RCC 7860 (cell line): ENCODE results near the gene TXNRD3.

ENCODE experiments used
- DNase-seq: peaks from one replicate; pipeline ENCODE4 v3.0.0-alpha.2; 2015; ENCODE audit warnings: low spot score
- FAIRE-seq: peaks from 2 replicates; lab custom pipeline; 2012; peaks lifted over from hg19 to GRCh38; lab: Jason Lieb, UNC

The TXNRD3 gene

DNA sequence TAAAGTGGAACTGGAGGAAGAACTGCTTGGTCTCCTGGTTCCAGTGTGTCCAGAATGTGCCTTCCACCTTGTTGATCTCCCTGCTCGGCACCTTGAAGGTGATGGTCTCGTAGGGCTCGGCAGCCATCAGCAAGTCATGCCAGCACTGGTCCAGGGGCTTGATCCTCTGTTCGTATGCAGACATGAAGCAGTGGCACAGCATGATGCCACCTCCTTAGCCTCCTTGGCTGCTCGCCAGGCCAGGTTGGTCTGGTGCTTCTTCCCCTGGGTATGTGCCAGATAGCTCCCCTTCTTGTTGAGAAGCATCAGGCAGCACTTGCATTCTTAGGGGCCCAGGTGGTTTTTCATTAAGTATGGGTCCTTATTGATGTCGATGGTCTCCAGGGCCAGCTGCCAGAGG lies 17.8 kb upstream of the TXNRD3 start:
- FAIRE-seq (no peak), DNase-seq (no peak)

DNA sequence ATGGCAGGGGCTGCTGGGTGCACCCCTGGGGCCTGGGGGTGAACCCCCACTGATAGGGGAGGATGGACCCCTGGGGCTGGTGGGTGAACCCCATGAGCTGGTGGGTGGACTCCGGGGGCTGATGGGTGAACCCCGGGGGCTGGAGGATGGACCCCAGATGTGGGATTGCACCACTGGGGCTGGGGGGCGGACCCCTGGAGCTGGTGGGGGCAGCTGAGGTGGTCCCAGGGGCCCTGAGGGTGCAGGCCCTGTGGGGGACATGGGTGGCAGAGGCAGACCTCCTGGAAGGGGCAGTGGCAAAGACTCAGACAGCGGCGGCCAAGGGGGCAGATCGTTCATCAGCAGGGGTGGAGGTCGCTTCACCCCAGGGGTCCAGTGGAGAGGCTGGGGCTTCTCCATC lies 17.4 kb upstream of the TXNRD3 start:
- no peak for FAIRE-seq

DNA sequence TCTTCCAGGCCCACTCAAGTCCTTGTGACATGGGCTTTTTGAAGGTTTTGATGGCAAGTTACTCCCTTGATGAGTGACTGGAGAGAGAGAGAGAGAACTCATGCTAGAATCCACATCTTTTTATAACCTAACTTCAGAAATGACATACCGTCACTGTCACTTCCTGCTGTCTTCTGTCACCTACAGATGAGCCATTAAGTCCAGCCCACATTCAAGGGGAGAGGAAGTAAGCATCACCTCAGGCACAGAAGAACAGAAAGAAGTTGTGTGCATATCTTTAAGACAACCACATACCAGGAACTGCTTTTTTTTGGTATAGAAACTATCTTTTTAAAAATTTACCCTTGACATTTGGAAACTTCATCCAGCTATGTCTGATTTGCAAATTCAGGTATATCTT lies 16.6 kb upstream of the TXNRD3 start:
- FAIRE-seq (no peak), DNase-seq (no peak)

More for the DNA sequence above, 17.4 kb upstream of the TXNRD3 start:
- DNase-seq, result no peak

DNA sequence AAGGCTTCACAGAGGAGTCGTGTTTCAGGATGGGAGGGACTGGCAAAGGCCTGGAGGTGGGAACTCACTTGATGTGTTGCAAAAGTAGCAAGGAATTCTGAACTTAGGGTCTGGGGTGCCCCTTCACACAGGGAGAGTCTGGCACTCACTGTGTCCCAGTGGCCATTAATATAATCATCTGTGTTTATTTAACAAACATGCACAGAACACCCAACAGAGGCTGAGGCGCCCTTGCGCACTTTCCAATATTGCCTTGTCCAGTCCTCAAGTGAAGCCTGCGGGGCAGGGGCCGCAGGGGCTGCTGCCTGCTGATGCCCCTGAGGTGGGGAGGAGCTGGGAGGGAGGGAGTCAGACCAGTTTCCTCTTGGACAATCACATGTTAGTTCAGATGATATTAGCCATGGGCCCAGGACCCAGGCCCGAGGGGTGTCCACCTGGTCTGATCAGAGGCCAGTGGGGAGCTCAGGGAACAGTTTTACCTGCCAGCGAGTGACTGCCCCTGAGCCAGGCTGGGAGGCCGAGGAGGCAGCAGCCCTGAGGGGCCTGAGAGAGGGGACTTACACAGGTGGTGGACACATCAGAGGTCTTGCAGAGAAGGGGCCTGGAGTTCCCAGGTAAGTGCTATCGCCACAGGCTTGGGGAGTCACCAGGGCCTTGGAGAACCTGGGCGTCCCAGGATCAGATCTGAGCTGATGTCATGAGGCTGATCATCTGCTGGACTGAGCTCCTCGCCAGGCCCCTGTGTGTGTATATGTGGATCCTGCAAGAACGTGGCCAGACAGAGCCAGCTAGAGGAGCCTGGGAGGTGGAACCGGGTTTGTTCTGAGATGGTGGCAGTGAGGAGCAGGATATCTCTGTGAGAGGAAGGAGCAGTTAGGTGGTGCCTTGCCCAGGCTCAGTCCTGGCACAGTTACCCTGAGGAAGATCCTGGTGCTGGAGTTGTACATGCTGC lies 13.8 kb upstream of the TXNRD3 start:
- FAIRE-seq (no peak), DNase-seq (no peak)

DNA sequence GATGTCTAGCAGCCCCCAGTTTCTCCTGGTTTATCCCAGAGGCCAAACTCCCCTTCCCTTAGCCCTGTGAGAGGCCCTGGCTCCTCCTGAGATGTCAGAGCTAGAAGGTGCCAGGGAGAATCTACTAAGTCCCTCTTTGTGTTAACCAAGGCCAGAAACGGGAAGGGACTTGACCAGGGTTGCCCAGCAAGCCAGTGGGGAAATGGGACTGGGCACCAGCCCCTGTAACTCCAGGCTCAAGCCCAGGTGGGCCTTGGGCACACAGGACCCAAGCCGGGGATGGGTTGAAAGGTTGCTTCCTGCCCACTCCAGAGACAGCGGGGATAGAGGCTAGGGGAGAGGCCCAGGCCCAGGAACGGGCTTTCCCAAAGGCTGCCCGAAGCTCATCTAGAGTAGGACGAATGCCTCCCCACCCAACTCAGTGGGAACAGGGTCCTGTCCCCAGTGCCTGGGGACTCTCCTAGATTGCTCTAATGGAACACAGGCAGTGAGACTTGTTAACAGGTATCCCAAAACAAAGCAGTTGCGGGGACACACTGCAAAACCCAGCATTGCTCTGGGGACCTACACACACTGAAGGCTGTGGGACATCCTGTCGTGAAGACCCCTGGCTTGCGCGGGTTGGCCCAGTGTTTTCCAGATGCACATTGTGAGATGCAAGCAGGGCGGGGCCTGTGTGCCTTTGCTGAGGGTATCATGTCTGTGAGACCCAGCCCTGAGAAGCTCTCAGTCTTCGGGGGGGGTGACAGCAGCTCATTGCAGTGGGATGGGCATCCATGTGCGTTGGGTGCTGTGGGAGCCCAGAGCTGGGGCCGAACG lies 12.9 kb upstream of the TXNRD3 start:
- FAIRE-seq, result no peak
- DNase-seq, result no peak

DNA sequence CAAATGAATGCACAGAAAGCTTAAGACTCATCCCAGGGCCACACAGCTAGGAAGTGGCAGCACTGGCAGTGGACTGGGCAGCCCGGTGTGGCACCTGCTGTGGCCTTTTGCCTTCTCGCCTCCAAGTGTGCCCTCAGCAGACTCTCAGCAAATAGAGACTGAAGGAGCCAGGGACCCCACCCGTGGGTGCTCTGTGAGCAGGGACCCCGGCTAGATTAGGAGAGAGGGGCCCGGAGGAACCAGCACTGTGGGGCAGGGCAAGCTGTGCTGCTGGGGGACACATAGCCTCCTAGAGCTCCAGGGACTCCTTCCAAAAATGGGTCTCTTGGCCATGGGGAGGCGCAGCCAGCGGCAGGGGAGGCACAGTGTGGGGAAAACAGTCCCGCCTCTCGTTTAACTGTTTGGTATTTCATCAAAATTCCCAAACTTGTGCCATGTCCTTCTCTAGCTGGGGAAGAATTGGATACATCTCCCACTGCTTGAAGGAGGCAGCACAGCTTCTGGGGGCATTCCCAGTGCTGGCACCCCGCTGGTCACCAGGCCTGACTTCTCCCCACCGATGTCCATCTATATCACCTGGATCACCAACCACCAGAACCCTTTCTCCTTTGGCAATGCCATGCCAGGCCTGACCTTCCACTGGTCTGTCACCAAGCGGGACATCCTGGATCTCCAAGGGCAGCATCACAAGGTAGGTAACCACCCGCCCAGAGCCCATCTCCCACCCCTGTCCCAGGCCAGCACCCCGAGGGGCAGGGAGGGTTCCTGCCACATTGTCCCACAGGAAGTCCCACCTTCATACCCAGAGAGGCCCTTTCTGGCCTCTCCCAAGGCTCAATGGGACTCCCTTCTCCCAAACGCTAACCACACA lies 12.0 kb upstream of the TXNRD3 start:
- FAIRE-seq, result no peak

DNA sequence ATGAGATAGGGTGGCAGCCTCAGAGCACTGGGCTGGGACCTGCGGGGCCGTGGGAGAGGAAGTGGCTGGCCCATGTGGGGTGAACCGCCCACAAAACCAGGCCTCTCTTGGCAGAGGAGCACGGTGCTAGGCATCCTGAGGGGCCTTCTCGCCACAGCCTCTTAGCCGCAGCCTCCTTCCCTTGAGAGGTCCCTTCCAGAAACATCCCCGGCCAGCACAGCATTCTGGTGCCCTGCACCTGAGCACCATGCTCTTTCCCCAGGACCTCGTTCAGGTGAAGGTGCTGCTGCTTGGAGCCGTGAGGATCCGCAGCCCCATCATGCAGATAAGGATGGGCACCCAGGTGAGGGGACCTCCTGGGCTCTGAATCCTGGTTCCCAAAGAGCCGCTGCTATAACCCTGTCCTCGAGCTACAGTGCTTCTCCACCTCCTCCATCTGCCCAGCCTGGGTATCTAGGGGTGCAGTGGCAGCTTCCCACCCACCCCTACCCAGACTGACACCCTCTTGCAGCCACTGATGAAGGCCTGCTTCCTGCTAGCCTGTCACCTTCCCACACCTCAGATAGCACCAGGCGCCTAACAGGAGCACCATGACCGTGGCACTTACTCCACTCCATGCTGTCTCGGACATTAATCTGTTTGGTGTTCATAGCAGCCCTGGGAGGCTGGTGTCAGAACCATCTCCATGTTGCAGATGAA lies 11.2 kb upstream of the TXNRD3 start:
- no peak for DNase-seq
- FAIRE-seq, result no peak

More for the DNA sequence above, 12.0 kb upstream of the TXNRD3 start:
- no peak for DNase-seq

DNA sequence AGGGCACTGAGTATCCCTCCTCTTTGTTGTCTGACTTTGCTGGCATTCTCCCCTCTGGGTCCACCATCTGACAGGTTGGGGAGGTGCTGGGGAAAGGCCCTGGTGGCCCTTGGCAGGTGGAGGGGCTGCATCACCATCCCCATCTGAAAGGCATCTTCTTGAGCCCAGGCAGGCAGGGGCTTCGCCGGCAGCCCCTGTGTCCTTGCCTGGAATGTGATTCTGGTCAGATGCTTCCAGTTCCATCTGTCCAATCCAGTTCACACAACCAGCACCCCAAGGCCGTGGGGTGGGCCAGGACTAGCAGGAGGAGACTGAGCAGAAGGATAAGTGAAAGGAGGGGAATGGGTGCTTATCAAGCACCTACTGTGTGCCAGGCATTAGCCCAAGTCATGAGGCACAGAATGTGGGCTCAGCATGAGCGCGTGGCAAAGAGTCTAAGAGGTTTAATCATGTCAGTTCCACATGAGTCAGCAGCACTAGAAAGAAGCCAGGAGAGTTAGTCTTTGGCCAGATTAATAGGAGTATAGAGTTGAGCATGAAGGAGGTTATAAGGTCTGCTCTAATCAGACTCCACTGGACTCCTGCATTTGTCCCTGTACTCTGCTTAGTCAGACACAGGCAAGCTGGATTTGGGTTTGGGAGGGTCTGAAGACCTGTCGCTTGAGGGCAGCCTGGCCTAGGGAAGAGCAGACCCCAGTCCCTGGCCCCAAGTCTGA lies 10.5 kb upstream of the TXNRD3 start:
- DNase-seq (no peak), FAIRE-seq (no peak)

DNA sequence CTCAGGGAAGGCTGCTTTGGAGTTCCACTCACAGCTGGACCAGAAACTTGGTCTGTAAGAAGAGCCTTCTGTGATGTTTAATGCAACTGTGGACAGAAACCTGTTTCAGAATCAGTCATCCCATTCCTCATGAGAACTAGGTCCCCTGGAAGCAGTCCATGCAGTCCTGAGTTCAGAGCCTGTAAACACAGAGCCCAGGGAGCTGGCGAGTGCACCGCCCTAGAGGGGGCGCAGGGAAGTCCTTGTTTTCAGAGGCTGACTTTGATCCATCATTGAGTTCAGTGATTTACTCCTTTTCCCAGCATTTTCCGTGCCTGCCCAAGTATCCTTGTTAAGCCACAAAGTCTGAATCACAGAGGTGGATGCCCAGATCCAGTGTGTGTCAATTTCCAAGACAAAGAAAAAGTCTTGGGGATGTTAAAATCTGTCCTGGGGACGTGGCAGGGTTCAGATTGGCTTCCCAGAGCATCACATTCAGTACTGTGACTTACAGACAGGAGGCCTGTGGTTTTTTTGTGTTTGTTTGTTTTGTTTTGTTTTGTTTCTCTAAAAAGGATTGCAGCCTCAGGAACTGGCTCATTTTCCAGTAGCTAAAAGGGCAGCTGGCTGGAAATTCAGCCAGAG lies 9.8 kb upstream of the TXNRD3 start:
- no peak for DNase-seq
- no peak for FAIRE-seq

DNA sequence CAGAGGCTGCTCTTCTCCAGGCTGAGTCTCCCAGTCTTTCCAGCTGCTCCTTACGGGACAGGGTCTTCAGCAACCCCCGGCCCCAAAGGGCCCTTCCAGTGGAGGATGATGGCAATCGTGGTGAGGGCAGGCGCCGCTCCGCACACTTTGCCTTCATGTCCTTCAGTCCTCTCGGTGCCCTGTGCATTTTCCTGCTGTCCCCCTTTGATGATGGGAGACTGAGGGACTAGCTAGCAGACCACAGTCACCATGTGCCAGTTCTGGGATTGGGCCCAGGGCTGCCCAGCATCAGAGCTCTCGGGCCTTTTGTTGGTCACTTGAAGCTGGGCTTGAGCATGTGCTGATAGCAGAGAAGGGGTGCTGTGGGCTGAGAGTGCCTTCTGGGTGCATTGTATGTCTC lies 8.8 kb upstream of the TXNRD3 start:
- FAIRE-seq (no peak), DNase-seq (no peak)

DNA sequence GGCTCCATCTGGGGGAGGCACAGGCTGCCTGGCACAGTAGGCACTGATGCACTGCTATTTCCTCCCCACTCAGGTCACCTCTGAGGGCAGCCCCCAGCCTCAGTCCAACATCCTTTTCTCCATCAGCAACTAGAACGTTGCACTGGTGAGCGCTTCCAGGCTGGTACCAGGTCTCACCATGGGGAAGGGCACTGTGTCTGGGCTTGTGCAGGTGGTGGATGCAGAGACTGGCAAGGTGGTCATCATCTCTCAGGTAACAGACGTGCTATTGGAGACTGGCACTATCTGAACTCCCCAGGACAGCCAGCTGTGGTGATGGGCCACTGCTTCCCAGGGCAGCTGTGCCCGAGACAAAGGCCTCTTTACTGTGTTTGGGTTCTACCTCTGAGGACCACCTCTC lies 8.3 kb upstream of the TXNRD3 start:
- FAIRE-seq, result no peak
- DNase-seq, result no peak

DNA sequence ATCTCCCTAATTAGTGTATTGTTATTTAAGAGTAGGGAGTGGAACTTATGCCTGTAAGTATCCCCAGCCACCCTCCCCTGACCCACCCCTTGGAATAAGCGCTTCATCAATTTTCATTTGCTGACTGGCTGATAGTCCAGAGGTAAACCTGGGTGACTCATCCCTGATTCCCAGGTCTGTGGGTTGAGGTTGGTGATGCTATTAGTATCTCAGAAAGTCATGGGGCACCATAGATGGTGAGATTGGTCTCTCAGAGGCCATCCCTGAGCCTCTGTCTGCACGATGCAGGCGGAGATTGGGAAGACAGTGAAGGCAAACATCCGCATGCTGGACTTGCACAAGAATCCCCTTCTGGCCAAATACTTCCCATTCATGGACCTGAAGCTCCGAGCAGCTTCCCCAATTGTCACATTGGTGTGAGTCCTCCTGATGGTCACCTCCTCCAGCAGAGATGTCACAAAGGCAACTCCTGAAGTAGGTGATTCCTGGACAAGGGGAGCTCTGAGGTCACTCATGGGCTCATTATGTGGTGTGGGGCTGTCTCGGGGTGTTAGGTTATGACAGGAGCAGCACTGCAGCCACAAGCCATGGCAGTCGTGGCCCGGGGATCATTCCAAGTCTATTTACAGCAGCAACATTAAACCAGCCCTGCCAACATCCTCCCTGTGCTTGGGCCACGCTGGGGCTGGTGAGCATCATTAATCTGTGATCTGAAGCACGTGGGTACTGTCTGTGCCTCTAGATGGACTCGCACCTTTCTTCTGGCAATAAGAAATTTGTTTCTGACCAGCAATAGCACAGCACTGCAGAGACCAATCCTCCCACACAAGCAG lies 6.8 kb upstream of the TXNRD3 start:
- no peak for DNase-seq
- no peak for FAIRE-seq

DNA sequence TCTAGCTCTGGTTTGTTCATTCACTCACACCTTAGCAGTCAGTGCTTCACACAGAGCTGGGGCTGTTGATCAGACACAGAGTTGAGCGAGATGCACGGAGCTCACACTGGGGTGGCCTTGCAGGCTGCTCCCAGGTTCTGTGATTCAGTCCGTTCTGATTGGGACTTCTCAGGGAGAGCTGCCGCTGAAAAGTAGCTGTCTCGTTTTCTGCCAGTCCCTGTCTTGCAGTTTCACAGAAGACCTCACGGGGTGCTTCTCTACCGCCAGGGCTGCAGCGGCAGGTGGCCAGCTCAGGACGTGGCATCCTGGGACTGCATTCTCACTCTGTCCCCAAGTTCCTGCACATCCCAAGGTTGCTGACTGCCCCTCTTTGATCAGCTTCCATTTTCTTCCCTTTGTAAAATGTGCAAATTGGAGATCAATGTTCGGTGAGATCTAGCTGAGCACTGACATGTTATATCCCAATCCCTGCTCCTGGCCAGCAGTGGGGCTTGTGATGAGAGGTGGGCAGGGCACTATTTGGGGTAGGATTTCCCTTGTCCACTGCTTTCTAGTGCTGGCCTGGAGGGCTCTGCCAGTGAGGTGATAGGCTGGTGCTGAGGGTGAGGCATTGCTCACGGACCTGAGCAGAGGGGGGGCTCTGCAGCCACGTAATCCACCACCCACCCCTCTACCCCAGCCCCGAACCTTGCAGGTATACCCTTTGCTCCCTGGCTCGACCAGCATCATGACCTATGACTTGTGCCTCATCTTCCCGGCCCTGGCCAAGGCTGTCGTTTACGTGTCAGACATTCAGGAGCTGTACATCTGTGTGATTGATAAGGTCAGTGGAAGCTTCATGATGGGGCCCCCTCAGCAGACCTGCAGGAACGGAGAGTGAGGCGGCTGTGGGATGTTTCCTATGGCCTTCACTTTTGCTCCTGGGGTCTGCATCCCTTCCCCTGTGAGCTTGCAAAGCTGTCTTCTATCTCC lies 5.3 kb upstream of the TXNRD3 start:
- FAIRE-seq, result no peak
- DNase-seq, result no peak

DNA sequence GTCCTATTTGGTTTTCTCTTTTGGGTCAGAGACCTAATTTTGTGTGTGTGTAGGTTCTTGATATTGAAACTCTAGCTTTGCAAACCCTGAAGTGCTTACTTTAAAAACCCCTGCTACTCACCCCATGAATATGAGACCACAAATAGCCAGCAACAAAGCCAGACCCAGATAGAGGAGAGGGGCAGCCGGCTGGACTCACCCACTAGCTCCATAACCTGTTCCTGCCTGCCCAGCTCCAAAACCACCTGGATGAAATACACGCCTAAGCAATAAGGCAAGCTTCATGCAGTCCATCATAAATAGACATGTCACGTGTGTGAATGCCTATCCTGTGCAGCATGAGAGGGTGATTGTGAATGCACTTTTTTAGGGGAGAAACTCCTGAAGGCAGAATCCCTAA lies 3.7 kb upstream of the TXNRD3 start:
- FAIRE-seq (no peak), DNase-seq (no peak)

DNA sequence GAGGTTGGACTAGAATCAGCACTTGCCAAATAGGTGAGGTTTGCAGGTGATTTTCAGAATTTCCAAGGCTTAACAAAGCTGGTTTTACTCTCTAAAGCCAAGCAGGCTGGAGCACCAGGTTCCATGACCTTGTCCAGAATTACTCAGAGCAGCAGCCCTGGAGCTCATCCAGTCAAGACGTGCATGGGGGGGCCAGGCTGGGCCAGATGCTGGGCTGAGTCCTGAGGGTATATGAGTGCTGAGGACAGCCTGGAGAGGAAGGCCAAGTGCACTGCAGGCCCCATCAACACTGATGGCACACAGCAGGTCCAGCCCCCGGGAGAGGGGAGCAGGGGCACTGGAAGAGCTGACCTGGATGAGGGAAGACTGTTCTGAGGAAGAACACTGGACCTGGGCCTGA lies 3.0 kb upstream of the TXNRD3 start:
- DNase-seq (no peak), FAIRE-seq (no peak)

DNA sequence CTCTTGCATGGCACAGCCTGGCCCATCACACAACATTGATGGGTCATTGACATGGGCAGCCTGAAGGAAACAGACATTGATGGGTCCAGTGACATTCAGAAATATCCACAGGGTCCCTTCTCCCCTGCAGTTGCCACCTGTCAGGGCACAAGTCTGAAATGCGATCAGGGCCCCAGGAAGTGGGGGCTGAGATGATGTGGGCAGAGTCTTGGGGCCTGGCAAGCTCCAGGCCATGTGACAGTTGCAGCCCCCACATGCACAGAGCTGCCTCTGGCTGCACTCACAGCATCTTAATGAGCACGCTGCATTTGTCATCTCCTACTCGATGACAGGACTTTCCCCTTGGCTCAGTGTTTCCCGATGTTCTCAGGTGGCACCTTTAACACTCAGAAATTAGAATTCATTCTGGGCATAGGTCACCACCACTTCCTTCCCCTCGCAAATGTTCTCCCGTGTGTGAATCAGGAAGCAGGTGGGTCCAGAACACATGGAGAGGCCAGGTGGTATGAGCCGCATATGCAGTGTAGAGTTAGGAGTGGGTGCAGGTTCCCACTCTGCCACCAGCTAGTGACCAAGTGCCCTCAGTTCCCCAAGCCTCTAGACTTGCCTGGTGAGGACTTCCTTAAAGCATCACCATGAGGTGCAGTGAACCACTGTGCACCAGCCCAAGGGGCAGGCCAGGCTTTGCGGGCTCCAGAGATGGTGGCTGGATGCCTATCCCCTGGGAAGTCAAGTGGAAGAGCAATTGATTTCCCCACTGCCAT lies 1.6 kb upstream of the TXNRD3 start:
- no peak for FAIRE-seq
- no peak for DNase-seq

DNA sequence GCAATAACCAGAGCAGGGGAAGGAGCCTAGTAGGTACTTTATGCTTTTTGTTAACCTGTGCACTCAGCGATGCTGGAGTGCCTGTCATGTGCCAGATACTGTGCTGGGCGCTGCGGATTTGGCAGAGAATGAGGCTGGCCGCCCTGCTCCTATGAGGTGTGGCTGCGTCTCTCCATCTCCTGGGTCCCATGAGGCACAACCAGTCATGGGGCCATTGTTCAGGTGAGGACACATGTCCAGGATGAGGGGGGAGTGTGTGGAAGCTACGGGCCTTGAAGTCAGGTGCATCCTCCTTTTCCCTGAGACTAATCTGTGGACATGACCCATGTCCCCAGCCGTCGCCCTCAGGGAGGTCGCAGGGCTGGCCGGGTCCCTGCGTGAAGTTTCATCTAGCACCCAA lies 963 bp upstream of the TXNRD3 start:
- FAIRE-seq (no peak), DNase-seq (no peak)
